Measurements from ENCODE around the gene HABP2. TPM values are rescaled to one million over a fixed set of nuclear protein-coding genes. Genes with fewer than 3 reads are reported as not detected.

Gene HABP2
- total and polyA plus RNA-seq, 2 experiments from 2014 or later, result not detected

DNA sequence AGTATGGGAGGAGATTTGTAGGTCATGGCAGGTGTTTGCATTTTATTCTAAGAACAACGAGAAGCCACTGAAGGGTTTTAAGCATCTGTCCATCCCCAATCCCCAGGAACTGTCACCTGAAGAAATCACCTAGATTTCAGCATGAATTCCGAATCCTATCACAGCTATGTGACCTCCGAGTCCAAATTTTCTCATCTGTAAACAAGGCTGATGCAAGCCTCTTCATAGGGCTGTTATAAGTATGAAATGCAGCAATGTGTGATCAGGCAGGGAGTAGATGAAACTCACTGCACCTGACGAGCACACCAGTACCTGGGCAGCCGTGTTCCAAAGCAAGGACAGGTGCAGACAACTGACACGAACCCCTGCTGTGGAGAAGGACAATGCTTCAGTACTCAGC lies 14.0 kb downstream of the HABP2 start (continued):
- TF ChIP-seq, protein P1, sequence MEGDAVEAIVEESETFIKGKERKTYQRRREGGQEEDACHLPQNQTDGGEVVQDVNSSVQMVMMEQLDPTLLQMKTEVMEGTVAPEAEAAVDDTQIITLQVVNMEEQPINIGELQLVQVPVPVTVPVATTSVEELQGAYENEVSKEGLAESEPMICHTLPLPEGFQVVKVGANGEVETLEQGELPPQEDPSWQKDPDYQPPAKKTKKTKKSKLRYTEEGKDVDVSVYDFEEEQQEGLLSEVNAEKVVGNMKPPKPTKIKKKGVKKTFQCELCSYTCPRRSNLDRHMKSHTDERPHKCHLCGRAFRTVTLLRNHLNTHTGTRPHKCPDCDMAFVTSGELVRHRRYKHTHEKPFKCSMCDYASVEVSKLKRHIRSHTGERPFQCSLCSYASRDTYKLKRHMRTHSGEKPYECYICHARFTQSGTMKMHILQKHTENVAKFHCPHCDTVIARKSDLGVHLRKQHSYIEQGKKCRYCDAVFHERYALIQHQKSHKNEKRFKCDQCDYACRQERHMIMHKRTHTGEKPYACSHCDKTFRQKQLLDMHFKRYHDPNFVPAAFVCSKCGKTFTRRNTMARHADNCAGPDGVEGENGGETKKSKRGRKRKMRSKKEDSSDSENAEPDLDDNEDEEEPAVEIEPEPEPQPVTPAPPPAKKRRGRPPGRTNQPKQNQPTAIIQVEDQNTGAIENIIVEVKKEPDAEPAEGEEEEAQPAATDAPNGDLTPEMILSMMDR (conservative IDR thresholded peaks at IDR 0.05; ENCODE audit: low read depth in 2 of 2), result no peak
- TF ChIP-seq JUNB (IDR thresholded peaks at IDR 0.05; ENCODE audit: unreplicated experiment) (no peak), ZNF331 (CRISPR knock-in tag; IDR thresholded peaks at IDR 0.05; ENCODE audit: low read depth) (no peak), NANOG (IDR thresholded peaks at IDR 0.05; ENCODE audit: borderline replicate concordance) (no peak)
- TF ChIP-seq, protein P2, sequence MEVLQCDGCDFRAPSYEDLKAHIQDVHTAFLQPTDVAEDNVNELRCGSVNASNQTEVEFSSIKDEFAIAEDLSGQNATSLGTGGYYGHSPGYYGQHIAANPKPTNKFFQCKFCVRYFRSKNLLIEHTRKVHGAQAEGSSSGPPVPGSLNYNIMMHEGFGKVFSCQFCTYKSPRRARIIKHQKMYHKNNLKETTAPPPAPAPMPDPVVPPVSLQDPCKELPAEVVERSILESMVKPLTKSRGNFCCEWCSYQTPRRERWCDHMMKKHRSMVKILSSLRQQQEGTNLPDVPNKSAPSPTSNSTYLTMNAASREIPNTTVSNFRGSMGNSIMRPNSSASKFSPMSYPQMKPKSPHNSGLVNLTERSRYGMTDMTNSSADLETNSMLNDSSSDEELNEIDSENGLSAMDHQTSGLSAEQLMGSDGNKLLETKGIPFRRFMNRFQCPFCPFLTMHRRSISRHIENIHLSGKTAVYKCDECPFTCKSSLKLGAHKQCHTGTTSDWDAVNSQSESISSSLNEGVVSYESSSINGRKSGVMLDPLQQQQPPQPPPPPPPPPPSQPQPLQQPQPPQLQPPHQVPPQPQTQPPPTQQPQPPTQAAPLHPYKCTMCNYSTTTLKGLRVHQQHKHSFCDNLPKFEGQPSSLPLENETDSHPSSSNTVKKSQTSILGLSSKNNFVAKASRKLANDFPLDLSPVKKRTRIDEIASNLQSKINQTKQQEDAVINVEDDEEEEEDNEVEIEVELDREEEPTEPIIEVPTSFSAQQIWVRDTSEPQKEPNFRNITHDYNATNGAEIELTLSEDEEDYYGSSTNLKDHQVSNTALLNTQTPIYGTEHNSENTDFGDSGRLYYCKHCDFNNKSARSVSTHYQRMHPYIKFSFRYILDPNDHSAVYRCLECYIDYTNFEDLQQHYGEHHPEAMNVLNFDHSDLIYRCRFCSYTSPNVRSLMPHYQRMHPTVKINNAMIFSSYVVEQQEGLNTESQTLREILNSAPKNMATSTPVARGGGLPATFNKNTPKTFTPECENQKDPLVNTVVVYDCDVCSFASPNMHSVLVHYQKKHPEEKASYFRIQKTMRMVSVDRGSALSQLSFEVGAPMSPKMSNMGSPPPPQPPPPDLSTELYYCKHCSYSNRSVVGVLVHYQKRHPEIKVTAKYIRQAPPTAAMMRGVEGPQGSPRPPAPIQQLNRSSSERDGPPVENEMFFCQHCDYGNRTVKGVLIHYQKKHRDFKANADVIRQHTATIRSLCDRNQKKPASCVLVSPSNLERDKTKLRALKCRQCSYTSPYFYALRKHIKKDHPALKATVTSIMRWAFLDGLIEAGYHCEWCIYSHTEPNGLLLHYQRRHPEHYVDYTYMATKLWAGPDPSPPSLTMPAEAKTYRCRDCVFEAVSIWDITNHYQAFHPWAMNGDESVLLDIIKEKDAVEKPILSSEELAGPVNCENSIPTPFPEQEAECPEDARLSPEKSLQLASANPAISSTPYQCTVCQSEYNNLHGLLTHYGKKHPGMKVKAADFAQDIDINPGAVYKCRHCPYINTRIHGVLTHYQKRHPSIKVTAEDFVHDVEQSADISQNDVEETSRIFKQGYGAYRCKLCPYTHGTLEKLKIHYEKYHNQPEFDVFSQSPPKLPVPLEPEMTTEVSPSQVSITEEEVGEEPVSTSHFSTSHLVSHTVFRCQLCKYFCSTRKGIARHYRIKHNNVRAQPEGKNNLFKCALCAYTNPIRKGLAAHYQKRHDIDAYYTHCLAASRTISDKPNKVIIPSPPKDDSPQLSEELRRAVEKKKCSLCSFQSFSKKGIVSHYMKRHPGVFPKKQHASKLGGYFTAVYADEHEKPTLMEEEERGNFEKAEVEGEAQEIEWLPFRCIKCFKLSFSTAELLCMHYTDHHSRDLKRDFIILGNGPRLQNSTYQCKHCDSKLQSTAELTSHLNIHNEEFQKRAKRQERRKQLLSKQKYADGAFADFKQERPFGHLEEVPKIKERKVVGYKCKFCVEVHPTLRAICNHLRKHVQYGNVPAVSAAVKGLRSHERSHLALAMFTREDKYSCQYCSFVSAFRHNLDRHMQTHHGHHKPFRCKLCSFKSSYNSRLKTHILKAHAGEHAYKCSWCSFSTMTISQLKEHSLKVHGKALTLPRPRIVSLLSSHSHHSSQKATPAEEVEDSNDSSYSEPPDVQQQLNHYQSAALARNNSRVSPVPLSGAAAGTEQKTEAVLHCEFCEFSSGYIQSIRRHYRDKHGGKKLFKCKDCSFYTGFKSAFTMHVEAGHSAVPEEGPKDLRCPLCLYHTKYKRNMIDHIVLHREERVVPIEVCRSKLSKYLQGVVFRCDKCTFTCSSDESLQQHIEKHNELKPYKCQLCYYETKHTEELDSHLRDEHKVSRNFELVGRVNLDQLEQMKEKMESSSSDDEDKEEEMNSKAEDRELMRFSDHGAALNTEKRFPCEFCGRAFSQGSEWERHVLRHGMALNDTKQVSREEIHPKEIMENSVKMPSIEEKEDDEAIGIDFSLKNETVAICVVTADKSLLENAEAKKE (CRISPR knock-in tag; IDR thresholded peaks at IDR 0.05), result no peak

DNA sequence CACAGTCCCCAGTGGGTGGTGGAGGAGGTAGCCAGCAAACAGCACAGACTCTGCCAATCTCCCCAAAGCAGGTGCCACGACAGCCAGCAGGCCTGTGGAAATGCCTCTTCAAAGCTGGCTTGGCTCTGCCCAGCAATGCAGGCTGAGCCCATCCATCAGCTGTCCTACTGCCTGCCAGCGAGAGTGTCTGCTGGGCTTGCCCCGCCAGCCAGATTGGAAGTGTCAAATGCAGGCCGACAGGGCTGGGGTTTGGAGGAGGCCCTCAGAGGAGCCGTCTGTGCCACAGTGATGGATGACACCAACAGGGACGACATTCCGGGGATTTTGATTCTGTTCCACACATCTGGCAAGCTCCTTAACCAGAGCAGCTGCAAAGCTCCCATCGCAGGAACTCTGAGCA lies 16.7 kb downstream of the HABP2 start:
- Histone ChIP-seq H3K9me2 (ENCODE audit: insufficient read depth) (no peaks in the 10 kb centered on the region), H3K27me3 (ENCODE audit: insufficient read depth) (no peaks in the 10 kb centered on the region), H2AFZ (no peak overlapping the region), H3K4me1 (ENCODE audit: insufficient read depth) (peaks cover 15% of the 10 kb centered on the region), H4K20me1 (replicated peaks; ENCODE audit: insufficient read depth) (no peaks in the 10 kb centered on the region), H3K4me2 (no peak overlapping the region), H3K4me3 (no peak overlapping the region), H3K79me2 (replicated peaks; ENCODE audit: insufficient read depth) (no peaks in the 10 kb centered on the region), H3K36me3 (ENCODE audit: insufficient read depth) (no peaks in the 10 kb centered on the region), H3K27ac (ENCODE audit: low read depth) (no peak overlapping the region), H3F3A (replicated peaks; ENCODE audit: low read depth) (no peaks in the 10 kb centered on the region)
- Mint-ChIP-seq H3K36me3 (ENCODE audit: low read depth) (no peaks in the 10 kb centered on the region), H3K4me1 (peaks cover 24% of the 10 kb centered on the region; the same call in 2 of the 3 replicates), H3K27me3 (ENCODE audit: insufficient read depth, low read depth, poor library complexity) (peaks cover 7% of the 10 kb centered on the region), H3K4me3 (no peak overlapping the region), H3K9me3 (no peaks in the 10 kb centered on the region), H3K27ac (no peak overlapping the region)
- no peak for DNase-seq (ENCODE audit: low spot score)
- no peak for TF ChIP-seq CREB1 (CRISPR knock-in tag; IDR thresholded peaks at IDR 0.05; ENCODE audit: low read depth)
- ATAC-seq, result no peak

Data from GM23338 (cell line).